Suprapubic skin (tissue), 3 donors: Measurements from ENCODE around the gene FSIP1.

Experiments used
- EP300 ChIP-seq: sonication (generic); formaldehyde crosslinking; IDR thresholded peaks from one replicate; pipeline ENCODE4 v1.6.1; 2017; ENCODE audit warnings: antibody characterized with exemption
- POLR2A ChIP-seq, 2 donors: fragments of 450-650 bp; IDR thresholded peaks; one replicate each; pipeline ENCODE4 v1.6.1; 2017; ENCODE audit warnings: antibody characterized with exemption in 2 of 2, mild to moderate bottlenecking in 2 of 2, moderate library complexity in 2 of 2
- TF ChIP-seq, protein P1 (sequence below), 2 donors: fragments of 200-600 bp in 1 of 2; fragments of 450-650 bp in 1 of 2; sonication (generic) in 1 of 2; IDR thresholded peaks; one replicate each; pipeline ENCODE4 v1.5.1; 2016 to 2019; ENCODE audit warnings: antibody characterized with exemption in 2 of 2, mild to moderate bottlenecking in 1 of 2, moderate library complexity in 1 of 2

DNA sequence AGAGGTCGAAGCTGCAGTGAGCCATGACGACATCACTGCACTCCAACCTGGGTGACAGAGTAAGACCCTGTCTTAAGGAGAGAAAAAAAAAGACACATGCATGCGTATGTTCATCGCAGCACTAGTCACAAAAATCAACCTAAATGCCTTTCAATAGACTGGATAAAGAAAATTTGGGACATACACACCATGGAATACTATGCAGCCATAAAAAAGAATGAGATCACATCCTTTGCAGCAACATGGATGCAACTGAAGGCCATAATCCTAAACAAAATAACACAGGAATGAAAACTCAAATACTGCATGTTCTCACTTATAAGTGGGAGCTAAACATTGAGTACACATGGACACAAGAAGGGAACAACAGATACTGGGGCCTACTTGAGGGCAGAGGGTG lies 53.1 kb downstream of the FSIP1 start:
- TF ChIP-seq, protein P1, sequence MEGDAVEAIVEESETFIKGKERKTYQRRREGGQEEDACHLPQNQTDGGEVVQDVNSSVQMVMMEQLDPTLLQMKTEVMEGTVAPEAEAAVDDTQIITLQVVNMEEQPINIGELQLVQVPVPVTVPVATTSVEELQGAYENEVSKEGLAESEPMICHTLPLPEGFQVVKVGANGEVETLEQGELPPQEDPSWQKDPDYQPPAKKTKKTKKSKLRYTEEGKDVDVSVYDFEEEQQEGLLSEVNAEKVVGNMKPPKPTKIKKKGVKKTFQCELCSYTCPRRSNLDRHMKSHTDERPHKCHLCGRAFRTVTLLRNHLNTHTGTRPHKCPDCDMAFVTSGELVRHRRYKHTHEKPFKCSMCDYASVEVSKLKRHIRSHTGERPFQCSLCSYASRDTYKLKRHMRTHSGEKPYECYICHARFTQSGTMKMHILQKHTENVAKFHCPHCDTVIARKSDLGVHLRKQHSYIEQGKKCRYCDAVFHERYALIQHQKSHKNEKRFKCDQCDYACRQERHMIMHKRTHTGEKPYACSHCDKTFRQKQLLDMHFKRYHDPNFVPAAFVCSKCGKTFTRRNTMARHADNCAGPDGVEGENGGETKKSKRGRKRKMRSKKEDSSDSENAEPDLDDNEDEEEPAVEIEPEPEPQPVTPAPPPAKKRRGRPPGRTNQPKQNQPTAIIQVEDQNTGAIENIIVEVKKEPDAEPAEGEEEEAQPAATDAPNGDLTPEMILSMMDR (IDR thresholded peaks at IDR 0.05) = no peak
- TF ChIP-seq POLR2A (IDR thresholded peaks at IDR 0.05) = no peak
- no peak for TF ChIP-seq EP300
